ENCODE data around the gene FAM177B. TPM values are rescaled to one million over a fixed set of nuclear protein-coding genes. Genes with fewer than 3 reads are reported as not detected.

The FAM177B gene
- not detected for total RNA-seq (ENCODE audit: insufficient read depth, low replicate concordance)

DNA sequence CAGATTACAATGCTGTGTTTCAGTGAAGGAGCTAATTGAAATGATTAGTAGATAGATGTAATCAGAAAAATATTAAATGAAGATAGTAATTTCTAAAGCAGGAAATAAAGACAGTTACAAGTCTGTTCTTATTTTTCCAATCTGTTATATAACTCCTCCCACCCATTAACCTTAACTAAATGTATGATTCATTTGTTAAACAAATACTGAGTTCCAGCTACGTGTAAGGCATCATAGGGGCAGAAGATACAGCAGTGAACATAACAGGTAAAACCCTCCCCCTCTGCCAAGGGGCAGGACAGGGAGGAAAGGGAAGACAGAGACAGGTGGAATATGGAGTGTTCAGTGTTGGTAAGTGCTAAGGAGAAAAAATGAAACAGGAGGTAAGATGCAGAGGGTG is at the start of gene FAM177B:
TSS of gene FAM177B (plus strand) at position 231 of the 400 bp plus-strand sequence. CDS start 9,344 bp downstream, outside the sequence.
- no peak for DNase-seq (ENCODE audit: low spot score)

DNA sequence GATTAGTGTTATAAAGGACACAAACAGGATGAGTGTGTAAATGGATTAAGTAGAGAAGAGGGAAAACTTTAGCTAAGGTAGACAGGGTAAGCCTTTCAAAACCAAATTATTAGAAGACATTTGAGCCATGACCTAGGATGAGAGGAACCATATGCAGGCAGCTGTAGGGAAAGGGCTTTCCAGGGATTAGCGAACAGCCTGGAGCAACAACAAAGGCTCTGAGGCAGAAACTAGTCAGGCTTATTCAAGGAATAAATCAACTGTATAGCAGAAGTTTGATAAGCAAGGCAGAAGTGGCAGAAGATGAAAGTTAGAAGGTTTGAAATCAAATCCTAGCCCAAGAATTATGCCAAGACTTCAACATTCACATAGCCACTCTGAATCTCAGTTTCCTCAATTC is 46.0 kb upstream of the FAM177B start:
- peak; percentile 92 for DNase-seq (ENCODE audit: low spot score)

DNA sequence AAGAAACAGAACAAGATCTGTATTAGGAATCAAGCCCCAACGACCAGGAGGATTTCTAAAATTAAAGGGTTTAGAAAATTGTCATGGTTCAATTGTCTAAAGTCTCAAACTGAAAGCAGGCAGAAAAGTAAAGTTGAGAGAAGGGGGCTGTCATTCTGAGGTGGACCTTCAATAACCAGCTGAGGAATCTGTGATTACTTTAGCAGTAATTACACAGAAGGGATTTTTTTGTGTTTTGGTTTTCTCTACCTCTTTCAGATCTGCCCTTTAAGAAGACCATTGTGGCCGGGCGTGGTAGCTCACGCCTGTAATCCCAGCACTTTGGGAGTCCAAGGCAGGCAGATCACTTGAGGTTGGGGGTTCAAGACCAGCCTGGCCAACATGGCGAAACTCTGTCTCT is 42.1 kb upstream of the FAM177B start:
- DNase-seq (ENCODE audit: low spot score): no peak

DNA sequence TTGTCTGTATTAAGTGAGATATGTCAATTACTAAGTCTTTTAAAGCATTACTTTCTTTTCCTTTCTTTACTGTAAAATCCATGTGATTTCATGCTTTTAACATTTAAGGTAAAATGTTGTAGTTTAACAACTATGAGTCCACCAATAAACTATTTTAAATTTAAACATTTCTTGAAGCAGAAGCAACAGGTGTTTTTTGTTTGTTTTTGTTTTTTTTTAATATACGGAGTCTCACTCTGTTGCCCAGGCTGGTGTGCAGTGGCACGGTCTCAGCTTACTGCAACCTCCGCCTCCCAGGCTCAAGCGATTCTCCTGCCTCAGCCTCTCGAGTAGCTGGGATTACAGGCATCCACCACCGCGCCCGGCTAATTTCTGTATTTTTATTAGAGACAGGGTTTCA is 40.3 kb upstream of the FAM177B start:
- no peak for DNase-seq (ENCODE audit: low spot score)

DNA sequence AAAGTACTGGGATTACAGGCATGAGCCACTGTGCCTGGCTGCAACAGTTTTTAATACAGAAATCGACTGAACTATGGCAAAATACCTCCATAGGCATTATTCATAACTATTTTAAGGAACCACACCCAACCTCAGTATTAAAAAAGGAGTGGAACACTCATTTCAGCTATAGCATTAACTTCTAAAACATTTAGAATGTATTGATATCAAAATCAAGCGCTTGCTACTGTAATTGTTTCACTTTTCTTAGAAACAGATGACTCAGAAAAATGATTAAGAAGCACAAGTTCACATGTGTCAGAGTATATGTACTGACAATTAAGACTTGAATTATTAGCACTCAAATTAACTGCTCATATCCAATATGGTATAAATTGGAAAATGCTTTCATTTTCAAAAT is 39.8 kb upstream of the FAM177B start:
- no peak for DNase-seq (ENCODE audit: low spot score)

DNA sequence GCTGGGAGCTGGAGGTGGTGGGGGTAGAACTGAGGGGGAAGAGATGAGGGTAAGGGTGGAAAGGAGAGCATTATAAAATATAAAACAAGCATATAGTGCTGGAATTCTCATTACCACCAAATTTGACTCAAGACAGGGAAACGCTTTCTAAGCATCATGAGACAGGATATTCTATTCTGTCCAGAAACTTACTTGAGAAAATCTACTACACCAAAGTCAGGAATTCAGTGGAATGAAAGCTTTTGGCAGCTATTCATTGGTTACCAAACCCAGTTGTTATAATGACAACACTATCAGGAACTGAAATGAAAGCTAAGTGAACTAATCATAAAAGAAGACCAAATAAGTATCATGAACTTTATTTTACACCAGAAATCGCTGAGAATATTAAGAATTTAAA is 39.2 kb upstream of the FAM177B start:
- DNase-seq (ENCODE audit: low spot score): peak; percentile 65

DNA sequence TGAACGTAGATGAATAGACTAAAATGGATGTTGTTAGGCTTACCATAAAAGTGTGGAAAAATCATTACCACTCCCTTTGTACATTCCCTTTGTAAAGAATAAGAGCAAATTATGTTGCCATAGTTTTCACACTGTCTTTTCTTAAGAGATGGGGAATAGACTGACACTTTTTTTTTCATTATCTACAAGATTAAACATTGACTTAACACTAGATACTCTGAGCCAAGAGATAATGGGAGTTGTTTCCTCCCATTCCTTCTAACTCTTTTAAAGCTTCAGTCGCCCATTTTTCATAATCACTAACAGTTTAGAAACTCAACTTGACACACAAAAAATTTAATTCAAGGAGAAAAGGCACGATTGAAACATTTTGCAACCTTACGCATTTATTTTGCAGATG is 34.8 kb upstream of the FAM177B start:
- no peak for DNase-seq (ENCODE audit: low spot score)

DNA sequence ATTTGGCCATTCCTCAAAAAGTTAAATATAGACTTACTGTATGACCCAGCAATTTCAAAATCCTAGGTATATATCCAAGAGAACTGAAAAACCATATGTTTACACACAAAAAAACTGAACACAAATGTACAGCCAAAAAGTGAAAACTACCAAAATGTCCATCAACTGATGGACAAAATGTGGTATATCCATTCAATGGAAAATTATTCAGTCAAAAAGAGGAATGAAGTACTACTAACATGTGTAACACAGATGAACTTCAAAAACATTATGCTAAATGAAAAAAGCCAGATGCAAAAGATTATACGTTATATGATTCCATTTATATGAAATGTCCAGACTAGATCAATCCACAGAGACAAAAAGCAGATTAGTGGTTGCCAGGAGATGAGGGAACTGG is 32.7 kb upstream of the FAM177B start:
- DNase-seq (ENCODE audit: low spot score): no peak

DNA sequence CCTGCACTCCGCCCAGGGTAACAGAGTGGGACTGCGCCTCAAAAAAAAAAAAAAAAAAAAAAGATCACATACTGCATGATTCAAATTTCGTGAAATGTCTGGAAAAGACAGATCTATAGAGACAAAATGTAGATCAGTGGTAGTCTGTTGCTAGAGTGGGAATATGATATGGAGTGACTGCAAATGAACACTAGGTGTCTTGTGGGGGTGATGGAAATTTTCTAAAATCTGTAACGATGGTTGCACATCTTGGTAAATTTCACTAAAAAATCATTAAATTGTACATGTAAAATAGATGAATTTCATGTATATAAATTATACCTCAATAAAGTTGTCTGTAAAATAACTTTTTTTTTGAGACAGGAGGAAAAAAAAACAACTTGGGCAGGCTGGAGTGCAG is 30.2 kb upstream of the FAM177B start:
- no peak for DNase-seq (ENCODE audit: low spot score)

DNA sequence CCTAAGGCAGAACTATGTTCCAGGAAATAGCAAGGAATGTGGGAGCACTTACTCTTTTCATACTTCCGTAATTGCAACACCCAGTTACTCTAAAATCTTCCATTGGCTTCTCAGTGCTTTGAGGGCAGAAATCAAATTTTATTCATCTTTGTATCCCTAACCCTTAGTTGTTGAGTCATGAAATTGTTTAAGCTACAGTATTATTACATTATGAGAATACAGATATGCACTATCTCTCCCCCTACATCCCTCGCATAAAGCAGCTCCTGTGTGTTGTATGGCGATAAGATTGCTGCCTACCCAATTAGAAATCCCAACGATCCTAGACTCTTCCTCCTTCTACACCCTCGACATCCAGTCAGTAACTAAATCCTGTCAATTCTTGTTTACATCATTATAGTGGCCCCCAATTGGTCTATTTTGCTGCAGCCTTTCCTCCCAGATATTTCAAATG is 27.3 kb upstream of the FAM177B start:
- DNase-seq (ENCODE audit: low spot score): no peak

DNA sequence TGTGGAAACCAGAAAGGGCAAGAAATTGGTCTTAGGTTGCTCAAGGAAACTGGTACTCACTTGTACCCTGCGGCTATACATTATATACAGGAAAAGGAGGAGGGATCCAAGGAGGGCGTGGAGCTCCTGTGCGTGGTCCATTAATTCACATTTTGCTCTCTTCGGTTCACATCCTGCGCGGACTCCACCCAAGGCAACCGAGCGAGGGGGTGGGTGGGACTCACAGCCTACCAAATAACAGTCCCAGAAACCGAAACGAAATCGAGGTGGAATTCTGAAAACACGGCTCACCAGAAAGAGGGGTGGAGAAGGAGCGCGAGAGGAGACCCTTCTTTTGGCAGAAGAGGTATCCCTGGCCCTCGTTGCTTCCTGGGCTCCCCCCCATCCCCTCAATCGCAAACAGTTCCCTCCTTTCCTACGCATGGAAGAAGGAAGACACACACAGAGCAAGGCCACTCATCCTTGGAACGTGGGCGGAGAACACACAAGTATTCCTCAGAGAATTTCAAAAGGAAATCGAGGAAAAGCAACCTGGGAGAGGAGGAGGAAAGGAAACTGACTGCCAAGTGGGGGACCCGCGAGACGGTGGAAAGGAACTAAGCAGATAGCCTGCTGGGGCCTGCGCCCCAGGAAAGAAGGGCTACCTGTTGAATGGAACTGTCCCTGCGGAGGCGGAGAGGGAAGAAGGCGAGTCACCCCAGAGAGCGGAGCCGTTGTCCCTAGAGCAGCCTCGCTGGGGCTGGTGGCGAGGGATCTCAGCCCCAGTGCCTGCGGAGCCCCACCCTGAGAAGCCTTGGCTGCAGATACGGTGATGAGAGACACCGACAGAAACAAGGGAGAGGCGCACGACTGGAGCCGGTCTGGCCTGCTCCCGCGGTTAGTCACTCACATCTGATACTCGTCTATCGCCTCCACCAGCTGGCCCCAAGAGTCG is 25.4 kb upstream of the FAM177B start:
- peak; percentile 80 for DNase-seq (ENCODE audit: low spot score)

DNA sequence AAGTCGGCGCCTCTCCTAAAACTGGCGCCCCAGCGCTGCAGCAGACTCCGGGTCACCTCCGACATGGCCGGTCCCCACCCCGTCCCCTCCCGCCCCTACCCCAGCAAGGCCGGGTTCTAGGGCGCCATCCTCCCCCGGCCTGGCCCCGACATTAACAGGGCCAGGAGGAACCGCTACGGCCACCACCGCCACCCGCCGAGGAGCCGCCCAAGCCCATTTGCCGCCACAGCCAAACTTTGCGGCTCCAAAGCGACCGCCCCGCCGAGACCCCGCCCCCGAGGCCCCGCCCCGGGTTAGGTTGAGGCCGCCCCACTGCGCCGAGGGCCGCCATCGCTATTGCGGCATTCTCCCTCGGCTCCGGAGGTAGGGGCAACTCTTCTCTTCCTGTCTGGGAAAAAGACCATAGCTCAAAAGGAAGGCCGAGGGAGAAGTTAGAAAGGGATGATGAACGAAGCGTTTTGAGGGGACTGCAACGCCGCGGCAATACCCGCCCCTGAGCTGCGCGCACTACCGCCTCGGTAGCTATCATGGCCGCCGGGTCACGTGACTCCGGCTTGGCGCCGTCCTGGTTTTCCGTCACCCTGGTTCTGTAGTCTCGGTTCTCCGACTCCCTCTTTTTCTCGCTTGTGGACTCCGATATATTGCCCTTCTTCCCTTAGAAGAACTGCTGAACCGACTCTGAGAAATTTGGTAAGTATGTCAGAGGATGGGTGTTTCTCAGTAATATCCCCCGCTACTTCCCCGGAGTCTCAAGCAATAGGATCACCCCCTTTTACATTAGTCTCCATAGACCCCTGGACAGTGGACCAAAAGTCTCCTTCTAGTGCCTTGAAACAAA is 24.5 kb upstream of the FAM177B start, which contains the start of the genes AIDA and BROX:
TSS of gene AIDA (minus strand) at position 239 of the 838 bp plus-strand sequence. CDS start at position 65, 174 bp downstream.
TSS of gene BROX (plus strand) at position 312 of the 838 bp plus-strand sequence. CDS start 3,136 bp downstream, outside the sequence.
- DNase-seq (ENCODE audit: low spot score): peak; percentile 94

DNA sequence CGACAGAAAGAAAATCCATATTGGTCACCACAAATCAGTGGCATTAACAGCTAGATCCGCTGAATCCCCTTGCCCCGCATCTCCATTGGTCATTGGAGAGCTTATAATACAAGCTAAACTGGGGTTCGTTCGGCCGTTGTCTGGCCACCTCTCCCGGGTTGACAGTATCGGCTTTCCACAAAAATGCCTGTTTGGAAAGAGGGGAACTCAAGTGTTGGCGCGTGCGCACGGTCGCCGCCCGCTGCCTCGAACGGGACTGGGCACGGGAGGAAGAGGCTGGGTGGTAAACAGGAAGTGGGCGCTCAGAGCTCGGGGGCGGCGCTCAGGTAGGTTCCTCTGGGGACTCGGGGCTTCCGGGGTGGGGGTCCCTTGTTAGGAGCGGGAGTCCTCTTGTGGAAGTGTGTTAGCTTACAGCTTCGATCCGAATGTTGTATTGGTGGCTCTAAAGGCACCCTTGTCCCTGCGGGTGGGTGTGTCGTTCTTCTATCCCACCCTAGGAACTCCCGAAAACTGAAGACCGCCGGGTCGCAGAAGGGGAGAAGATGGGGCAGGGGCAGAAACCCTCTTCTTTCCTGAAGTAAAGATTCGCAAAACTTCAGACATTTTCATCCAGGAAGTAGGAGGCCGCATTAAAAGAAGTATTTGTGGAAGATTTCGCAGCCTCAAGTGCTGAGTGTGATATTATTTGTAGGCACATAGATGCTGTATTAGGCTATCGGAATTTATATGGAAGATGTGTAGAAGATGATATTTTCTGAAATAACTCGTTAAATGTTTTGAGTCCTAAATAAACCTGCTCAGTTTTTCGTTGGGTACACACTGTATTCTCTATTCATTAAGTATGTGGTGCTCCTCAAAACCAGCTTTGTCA is 23.7 kb upstream of the FAM177B start:
- DNase-seq (ENCODE audit: low spot score): peak; percentile 99

DNA sequence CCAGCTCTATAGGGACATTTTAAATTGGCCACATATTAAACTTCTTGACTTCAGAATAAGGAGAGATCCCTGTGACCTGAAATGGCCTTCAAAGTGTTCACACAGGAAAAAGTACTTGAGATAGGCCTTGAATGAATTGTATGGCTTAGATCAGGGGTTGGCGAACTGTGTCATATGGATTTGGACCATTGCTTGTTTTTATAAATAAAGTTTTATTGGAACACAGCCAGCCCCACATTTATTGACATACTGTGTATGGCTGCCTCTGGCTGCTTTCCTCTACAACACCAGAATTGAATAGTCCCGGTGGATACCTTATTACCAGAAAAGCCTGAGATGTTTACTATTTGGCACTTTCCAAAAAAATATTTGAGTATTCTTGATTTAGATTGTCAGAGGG is 20.6 kb upstream of the FAM177B start:
- DNase-seq (ENCODE audit: low spot score): no peak

DNA sequence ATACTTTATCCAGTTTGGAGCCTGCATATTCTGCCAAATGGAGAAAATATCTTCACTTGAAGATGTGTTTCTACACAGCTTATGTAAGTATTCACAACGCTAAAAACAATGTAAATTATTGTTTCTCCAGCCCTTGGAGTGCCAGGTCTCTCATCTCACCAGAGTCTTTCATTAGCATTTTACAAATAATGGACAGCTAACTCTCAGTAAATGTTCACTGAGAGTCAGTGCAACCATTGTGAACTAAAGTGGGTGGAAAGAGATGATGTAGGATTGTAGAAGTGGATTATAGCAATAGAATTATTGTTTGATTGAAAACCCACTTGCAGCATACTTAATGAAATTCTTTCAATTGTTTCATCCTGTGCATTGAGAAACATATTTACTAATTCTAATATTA is 8.3 kb upstream of the FAM177B start:
- no peak for DNase-seq (ENCODE audit: low spot score)

DNA sequence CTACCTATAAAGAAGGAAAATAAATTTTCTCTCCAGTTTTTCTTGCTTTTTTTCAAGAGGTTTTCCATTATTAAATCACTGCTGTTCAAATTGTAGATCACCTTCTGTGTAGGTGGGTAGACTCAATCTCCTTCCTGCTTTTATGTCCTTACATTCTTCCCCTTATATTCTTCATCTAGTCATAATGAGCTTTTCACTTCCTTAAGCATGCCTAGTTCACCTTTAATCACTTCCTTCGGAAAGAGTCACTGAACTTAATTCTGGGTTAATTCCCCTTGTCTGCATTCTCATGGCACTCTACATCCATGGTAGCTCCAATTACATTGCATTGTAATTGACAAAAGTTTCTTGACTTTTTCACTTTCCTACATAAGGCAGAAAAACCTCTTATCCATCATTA is 6.1 kb upstream of the FAM177B start:
- DNase-seq (ENCODE audit: low spot score): no peak

DNA sequence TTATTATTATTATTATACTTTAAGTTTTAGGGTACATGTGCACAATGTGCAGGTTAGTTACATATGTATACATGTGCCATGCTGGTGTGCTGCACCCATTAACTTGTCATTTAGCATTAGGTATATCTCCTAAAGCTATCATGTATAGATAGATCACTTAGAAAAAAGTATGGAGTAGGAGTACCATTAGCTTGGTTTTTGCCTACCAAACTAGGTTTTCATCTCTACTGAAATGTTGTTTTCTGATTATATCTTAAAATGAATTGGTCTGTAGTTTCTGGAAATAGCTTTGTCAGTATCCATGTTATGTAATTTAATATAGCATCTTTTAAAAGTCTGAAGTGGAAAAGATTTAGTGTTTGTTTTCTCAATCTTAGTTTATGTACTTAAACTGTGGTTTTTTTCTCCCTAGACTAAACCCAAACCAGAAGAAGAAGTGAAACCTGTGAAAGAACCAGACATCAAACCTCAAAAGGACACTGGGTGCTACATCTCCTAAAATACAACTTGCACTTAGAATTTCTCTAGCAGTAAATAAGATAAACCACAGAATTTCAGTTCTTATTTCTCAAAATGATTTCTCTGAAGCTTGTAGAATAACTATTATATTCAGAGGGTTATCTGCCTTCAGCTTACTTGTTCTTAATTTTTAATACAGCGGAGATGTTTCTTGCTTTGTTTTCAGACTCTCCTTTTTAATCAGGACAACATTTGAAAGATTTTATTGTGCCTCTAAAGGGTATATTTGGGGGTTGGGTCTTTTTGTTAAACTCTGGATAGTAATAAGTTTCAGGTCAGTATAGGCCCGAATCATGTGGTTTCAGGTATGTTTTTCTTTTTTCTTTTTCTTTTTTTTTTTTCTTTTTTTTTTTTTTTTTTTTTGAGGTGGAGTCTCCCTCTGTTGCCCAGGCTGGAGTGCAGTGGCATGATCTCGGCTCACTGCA is 4.5 kb upstream of the FAM177B start:
- no peak for DNase-seq (ENCODE audit: low spot score)

DNA sequence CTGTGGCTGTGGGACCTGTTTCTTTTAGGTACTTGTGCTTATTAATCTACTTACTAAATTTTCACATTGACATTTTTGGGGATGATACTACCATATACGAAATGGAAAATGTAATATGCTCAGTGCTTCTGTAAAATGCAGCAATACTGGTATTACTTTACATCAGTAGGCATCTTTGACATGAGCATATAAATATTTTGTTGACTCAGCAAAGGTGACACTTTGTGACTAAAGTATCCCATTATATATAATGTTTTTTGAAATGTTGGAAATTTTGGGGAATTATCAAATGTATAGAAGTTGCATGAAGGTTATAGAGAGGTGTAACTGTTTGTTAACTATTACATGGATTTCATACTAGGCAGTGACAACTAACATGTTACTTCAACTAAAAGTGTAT is 2.3 kb upstream of the FAM177B start:
- no peak for DNase-seq (ENCODE audit: low spot score)

DNA sequence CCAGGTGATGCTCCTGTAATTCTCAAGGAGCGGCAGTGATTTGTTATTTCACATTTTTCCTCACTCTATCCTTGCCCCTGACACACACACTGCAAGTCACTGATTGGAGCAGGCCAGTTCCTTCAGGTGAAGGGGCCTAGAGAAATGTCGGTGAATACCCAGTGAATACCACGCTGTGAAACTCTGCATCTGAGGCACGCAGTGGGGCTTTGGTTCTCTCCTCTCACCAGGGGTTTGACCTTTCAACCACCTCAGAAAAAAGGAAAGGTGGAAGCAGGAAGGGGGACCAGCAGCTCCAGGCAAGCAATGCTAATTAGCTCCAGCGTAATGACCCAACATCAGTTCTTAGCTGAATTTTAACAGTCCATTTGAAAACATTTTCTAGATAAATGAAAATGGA is 532 bp upstream of the FAM177B start:
- no peak for DNase-seq (ENCODE audit: low spot score)

DNA sequence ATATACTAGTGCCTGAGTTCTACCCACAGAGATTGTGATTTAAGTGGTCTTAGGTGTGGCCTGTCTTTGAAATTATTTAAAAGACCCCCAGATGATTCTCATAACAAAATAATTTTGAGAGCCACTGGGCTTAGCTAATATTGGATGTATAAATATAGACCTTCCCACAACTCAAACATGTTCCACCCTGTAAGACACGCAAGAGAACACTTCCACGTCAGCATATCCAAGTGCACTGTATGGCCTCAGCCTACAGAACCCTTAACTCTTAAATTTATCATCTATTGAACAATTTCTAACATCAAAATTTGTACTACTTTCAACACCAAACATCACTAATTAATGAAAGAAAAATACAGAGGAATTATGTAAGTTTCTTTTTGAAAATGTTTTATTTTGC is 2.5 kb downstream of the FAM177B start:
- peak; percentile 16 for DNase-seq (ENCODE audit: low spot score)
